Measurements from ENCODE around the gene ZNF628.

DNA sequence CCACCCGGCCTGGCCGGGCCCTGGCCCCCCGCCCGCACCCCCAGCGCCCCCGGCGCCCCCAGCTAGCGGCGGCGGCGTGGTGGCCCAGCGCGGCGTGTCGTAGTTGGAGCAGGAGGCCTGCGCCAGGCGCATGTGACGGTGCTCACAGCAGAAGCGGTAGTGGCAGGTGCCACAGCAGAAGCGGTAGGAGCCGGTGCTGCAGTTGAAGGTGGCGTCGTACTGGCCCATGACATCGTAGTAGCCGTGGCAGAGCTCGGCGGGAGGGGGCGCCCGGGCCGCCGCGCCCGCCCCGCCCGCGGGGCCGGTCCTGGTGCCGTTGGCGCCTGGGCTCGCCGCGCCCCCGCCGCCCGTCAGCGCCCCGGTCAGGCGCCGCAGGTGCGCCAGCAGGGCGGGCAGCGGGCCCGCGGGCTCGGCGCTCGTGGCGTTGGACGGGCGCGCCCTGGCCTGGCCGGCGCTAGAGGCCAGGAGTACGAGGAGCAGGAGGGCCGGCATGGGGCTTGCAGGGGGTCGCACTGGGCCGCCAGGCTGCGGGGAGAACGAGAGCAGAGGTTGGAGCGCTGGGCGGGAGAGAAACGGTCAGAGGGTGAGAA lies 34.0 kb upstream of the ZNF628 start:
- TF ChIP-seq, protein P1, sequence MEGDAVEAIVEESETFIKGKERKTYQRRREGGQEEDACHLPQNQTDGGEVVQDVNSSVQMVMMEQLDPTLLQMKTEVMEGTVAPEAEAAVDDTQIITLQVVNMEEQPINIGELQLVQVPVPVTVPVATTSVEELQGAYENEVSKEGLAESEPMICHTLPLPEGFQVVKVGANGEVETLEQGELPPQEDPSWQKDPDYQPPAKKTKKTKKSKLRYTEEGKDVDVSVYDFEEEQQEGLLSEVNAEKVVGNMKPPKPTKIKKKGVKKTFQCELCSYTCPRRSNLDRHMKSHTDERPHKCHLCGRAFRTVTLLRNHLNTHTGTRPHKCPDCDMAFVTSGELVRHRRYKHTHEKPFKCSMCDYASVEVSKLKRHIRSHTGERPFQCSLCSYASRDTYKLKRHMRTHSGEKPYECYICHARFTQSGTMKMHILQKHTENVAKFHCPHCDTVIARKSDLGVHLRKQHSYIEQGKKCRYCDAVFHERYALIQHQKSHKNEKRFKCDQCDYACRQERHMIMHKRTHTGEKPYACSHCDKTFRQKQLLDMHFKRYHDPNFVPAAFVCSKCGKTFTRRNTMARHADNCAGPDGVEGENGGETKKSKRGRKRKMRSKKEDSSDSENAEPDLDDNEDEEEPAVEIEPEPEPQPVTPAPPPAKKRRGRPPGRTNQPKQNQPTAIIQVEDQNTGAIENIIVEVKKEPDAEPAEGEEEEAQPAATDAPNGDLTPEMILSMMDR (IDR thresholded peaks at IDR 0.05; ENCODE audit: insufficient read depth, low read length), result no peak
- TF ChIP-seq SPI1 (IDR thresholded peaks at IDR 0.05; ENCODE audit: borderline replicate concordance, low read depth), result no peak

Measured in HL-60 (cell line).